Measurements from ENCODE around the gene PJA2.

DNA sequence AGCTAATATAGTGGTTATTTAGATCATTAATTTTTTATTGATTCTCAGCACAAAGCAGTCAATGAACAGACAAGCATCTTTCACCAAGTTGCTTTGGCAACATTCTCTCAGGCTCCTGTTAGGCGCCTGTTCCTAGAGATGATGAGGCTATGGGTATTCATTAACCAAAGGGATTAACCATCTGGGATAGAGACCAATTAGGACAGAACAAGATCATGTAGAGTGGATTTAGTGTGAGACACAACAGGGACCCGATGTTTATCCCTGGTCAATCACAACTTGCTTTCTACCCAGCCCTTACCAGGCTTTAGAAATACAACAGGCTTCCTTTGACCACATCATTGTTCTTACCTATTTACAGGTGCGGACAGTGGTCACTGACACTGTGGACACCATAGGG is 82.2 kb downstream of the PJA2 start:
- TF ChIP-seq, protein P1, sequence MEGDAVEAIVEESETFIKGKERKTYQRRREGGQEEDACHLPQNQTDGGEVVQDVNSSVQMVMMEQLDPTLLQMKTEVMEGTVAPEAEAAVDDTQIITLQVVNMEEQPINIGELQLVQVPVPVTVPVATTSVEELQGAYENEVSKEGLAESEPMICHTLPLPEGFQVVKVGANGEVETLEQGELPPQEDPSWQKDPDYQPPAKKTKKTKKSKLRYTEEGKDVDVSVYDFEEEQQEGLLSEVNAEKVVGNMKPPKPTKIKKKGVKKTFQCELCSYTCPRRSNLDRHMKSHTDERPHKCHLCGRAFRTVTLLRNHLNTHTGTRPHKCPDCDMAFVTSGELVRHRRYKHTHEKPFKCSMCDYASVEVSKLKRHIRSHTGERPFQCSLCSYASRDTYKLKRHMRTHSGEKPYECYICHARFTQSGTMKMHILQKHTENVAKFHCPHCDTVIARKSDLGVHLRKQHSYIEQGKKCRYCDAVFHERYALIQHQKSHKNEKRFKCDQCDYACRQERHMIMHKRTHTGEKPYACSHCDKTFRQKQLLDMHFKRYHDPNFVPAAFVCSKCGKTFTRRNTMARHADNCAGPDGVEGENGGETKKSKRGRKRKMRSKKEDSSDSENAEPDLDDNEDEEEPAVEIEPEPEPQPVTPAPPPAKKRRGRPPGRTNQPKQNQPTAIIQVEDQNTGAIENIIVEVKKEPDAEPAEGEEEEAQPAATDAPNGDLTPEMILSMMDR (IDR thresholded peaks at IDR 0.05 in 4 of 5, conservative IDR thresholded peaks at IDR 0.05 in 1 of 5), result no peak
- TF ChIP-seq POLR2A (IDR thresholded peaks at IDR 0.05), result no peak
